HG03135 (cell line): Measurements from ENCODE around the gene ADGRG4.

ENCODE experiments used
- ATAC-seq: cut with Tn5 transposase; IDR thresholded peaks from one replicate; pipeline ENCODE4 v1.9.1; 2021; ENCODE audit warnings: mild to moderate bottlenecking, moderate library complexity; ENCODE audit not compliant: unreplicated experiment

ADGRG4 gene

DNA sequence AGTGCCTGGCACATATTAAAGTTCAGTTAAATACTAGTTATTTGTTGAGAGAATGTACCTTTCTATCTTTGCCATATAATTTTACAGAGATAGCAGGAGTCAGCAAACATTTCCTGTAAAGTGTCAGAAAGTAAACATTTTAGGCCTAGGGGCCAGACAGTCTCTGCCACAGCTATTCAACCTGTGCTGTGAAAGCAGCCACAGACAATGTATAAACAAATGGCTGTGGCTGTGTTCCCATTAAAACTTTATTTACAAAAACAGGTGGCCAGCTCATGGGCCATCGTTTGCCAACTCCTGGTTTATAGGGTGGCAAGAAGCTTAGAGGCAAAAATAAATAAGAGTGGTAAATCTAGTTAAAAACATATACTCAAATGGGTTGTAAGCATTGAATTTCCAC, 153.0 kb downstream of the ADGRG4 start:
- no peak for ATAC-seq

DNA sequence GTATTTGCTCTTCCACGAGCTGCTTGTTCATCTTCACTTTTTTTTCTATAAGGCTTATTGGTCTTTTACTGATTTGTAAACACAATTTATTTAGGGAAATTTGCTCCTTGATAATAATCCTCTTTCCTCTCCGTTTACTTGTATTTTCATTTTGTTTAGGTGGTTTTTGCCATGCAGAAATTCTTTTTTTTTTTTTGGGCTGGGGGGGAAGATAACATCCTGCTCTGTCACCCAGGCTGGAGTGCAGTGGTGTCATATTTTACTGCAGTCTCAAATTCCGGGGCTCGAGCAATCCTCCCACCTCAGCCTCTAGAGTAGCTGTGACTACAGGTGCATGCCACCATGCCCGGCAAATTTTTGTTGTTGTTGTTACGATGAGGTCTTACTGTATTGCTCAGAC, 155.4 kb downstream of the ADGRG4 start:
- no peak for ATAC-seq

DNA sequence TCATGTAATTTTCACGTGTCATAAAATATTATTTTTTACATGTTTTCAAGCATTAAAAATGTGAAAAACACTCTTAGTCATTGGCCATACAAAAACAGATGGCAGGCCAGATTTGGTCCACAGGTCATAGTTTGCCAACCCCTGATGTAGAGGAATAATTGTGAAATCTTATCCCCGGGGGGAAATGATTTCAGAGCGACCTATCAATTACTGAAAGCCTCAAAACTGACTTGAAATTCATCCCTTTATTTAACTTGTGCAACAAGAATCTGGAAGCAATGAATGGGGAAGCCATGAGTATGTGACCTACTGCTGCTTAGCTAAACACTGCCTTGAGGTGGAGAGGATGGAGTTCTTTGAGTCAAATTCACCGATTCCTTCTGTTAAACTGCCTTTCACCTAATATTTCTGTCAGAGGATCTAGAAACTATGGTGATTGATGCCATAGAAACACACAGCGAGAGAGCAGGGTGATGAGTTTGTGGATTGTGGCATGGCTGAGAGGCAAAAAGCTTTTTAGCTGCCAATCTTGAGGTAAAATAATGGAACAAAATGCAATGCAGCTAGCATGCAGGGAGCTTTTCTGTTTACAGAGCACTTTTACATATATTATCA, 156.6 kb downstream of the ADGRG4 start:
- no peak for ATAC-seq

DNA sequence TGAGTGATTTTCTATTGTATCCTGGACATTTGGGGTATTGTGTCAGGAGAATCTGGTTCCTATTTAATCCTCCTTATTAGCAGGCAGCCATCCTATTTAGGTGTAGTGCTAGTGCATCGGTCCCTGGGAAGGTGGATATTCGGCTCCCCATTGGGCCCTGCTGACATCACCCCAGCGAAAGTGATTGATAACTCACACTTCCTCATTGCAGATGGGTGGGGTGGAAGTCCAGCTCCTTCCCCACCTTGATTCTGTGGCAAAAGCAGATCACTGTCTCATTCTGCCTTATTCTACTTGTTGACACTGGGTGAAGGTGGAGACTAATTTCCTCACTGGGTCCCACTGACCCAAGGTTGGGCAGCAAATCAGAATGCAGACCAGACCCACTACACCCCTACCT, 163.8 kb downstream of the ADGRG4 start:
- ATAC-seq: no peak
